HepG2 (cell line): ENCODE data around the gene ANKRD52. TPM values are rescaled to one million over a fixed set of nuclear protein-coding genes. Genes with fewer than 3 reads are reported as not detected.

Experiments
- BCL6 ChIP-seq: IDR thresholded peaks from 2 replicates; pipeline ENCODE4 v1.6.1; 2016; ENCODE audit warnings: missing genetic modification reagents, missing compliant biosample characterization
- FOXA3 ChIP-seq: IDR thresholded peaks from 2 replicates; pipeline ENCODE4 v1.6.1; 2016; ENCODE audit warnings: missing genetic modification reagents, missing compliant biosample characterization
- GATA4 ChIP-seq: sonication (generic); IDR thresholded peaks from 2 replicates; pipeline ENCODE4 v1.6.1; 2016; ENCODE audit warnings: antibody characterized with exemption, low read depth, borderline replicate concordance
- HCFC1 ChIP-seq: fragments of 150-350 bp; IDR thresholded peaks from 2 replicates; pipeline ENCODE4 v1.6.1; 2014; ENCODE audit warnings: low read depth, low read length
- HDAC1 ChIP-seq: sonication (generic); formaldehyde crosslinking; IDR thresholded peaks from 2 replicates; pipeline ENCODE4 v1.5.1; 2020; ENCODE audit warnings: mild to moderate bottlenecking, missing genetic modification reagents
- HOXA9 ChIP-seq: sonication (generic); formaldehyde crosslinking; IDR thresholded peaks from 2 replicates; pipeline ENCODE4 v1.8.1; 2022; ENCODE audit warnings: missing genetic modification reagents, mild to moderate bottlenecking, moderate library complexity, borderline replicate concordance
- KLF12 ChIP-seq: sonication (generic); formaldehyde crosslinking; IDR thresholded peaks from 2 replicates; pipeline ENCODE4 v1.4.0; 2020; ENCODE audit warnings: missing genetic modification reagents, borderline replicate concordance
- MIXL1 ChIP-seq: IDR thresholded peaks from 2 replicates; pipeline ENCODE4 v1.6.1; 2016
- MXD1 ChIP-seq: sonication (generic); formaldehyde crosslinking; IDR thresholded peaks from 2 replicates; pipeline ENCODE4 v1.4.0; 2020; ENCODE audit warnings: mild to moderate bottlenecking, missing genetic modification reagents
- RBFOX2 ChIP-seq: fragments of 200-400 bp; formaldehyde crosslinking; IDR thresholded peaks from 2 replicates; pipeline ENCODE4 v1.6.1; 2017; ENCODE audit warnings: low read depth, mild to moderate bottlenecking, low read length
- REPIN1 ChIP-seq: sonication (generic); formaldehyde crosslinking; IDR thresholded peaks from 2 replicates; pipeline ENCODE4 v1.8.0; 2022; ENCODE audit warnings: missing genetic modification reagents, low read depth, mild to moderate bottlenecking, borderline replicate concordance
- RERE ChIP-seq: IDR thresholded peaks from 2 replicates; pipeline ENCODE4 v1.6.1; 2016; ENCODE audit warnings: low read depth, missing genetic modification reagents, missing compliant biosample characterization
- RFX5 ChIP-seq: IDR thresholded peaks from 2 replicates; pipeline ENCODE4 v1.6.1; 2011; ENCODE audit warnings: low read depth, low read length, improper control_type of control experiment
- SIN3A ChIP-seq: IDR thresholded peaks from 2 replicates; pipeline ENCODE4 v1.6.1; 2011; ENCODE audit warnings: low read depth, mild to moderate bottlenecking, control low read depth, low read length, borderline replicate concordance
- SIX1 ChIP-seq: sonication (generic); formaldehyde crosslinking; IDR thresholded peaks from 2 replicates; pipeline ENCODE4 v1.4.0; 2020; ENCODE audit warnings: missing genetic modification reagents, borderline replicate concordance
- SP4 ChIP-seq: sonication (generic); formaldehyde crosslinking; IDR thresholded peaks from 2 replicates; pipeline ENCODE4 v1.8.1; 2023; ENCODE audit warnings: mild to moderate bottlenecking, missing genetic modification reagents
- TEAD3 ChIP-seq: optimal IDR thresholded peaks from 2 replicates; pipeline ENCODE3; 2016; ENCODE audit warnings: borderline replicate concordance
- ZBTB2 ChIP-seq: sonication (generic); formaldehyde crosslinking; IDR thresholded peaks from 2 replicates; pipeline ENCODE4 v1.8.0; 2022; ENCODE audit warnings: low read depth, missing genetic modification reagents
- ZNF770 ChIP-seq: sonication (generic); formaldehyde crosslinking; IDR thresholded peaks from 2 replicates; pipeline ENCODE4 v1.5.0; 2020; ENCODE audit warnings: mild to moderate bottlenecking, missing genetic modification reagents
- ZNF841 ChIP-seq: sonication (generic); formaldehyde crosslinking; IDR thresholded peaks from 2 replicates; pipeline ENCODE4 v1.8.1; 2023; ENCODE audit warnings: missing genetic modification reagents, borderline replicate concordance
- polyA plus RNA-seq, 8 experiments: library from polyadenylated mRNA; depleted of rRNA in 3 of 8; stranded (reverse) in 7 of 8; unstranded in 1 of 8; fragments of >200 nt; fragmentation: Illumina TruSeq in 4 of 8; extraction: Trizol in 4 of 8; gene quantifications; 2 replicates each; pipeline versions ENCODE4 v1.2.1 to v1.2.3, GENCODE V29; 2011 to 2016; ENCODE audit warnings: low read depth in 4 of 8, missing spikeins in 1 of 8, mixed read lengths in 1 of 8; ENCODE audit not compliant: insufficient read depth in 1 of 8
- total RNA-seq, 5 experiments: library from RNA; depleted of rRNA; stranded (reverse); fragments of >200 nt; fragmentation: Illumina TruSeq; extraction: Trizol; gene quantifications; 2 replicates each; pipeline ENCODE4 v1.2.3, GENCODE V29; 2016; ENCODE audit warnings: low read depth in 1 of 5

ANKRD52 gene
- total and polyA plus RNA-seq, 2 of the 13 experiments (the other 11 are each of a cell fraction or from before 2014, with no cell fraction given): 7.8 to 9.2 TPM

GRCh38 chr12:56258068-56258819, at the start of gene ANKRD52 (continued):
- TF ChIP-seq HDAC1 (CRISPR knock-in tag) (peak; percentile 58; the same call in 1 of the 2 replicates), HCFC1 (no peak), MXD1 (CRISPR knock-in tag) (peak; percentile 43; the same call in 1 of the 2 replicates), ZNF770 (no peak), SP4 (CRISPR knock-in tag) (peak; percentile 78; the same call in 1 of the 2 replicates), MIXL1 (CRISPR knock-in tag) (no peak), SIN3A (peak; percentile 77; the same call in 1 of the 2 replicates), KLF12 (CRISPR knock-in tag) (peak; percentile 65; the same call in 1 of the 2 replicates), RERE (CRISPR knock-in tag) (no peak), RBFOX2 (peak; percentile 77), BCL6 (CRISPR knock-in tag) (0 out of 2 replicates have a peak, but pooled peaks have one; percentile 1), REPIN1 (CRISPR knock-in tag) (no peak), ZNF841 (0 out of 2 replicates have a peak, but pooled peaks have one; percentile 31), RFX5 (no peak), GATA4 (peak; percentile 25; the same call in 1 of the 2 replicates), FOXA3 (CRISPR knock-in tag) (no peak), ZBTB2 (CRISPR knock-in tag) (peak; percentile 81), SIX1 (CRISPR knock-in tag) (no peak), TEAD3 (CRISPR knock-in tag) (no peak), HOXA9 (peak; percentile 80)
